AG04450 (cell line): ENCODE data around the gene ADAMTSL2. TPM values are rescaled to one million over a fixed set of nuclear protein-coding genes. Genes with fewer than 3 reads are reported as not detected.

Experiments used
- CTCF ChIA-PET: fragments of 300-600, 350-600 bp; formaldehyde crosslinking; extraction: SDS; loops from one replicate; lab custom pipeline; 2022; ENCODE audit warnings: antibody characterized with exemption, inconsistent platforms; lab: Charles Lee
- POLR2A ChIA-PET: fragments of 350-600 bp; formaldehyde crosslinking; extraction: SDS; loops from one replicate; lab custom pipeline; 2021; ENCODE audit warnings: antibody characterized with exemption, inconsistent platforms; lab: Yijun Ruan, JAX
- DNase-seq: peaks from one replicate; pipeline ENCODE4 v3.0.0-alpha.2; 2011; ENCODE audit warnings: low read depth, low spot score
- H3K27ac ChIP-seq: one replicate; pipeline ENCODE4 v1.5.1; 2012; ENCODE audit warnings: low read depth, low read length, control low read depth
- H3K27me3 ChIP-seq: one replicate; pipeline ENCODE4 v1.6.0; 2012; ENCODE audit warnings: low read length; ENCODE audit not compliant: control insufficient read depth, insufficient read depth
- H3K4me3 ChIP-seq: 2 replicates; pipeline ENCODE4 v1.5.1; 2011; ENCODE audit warnings: mild to moderate bottlenecking, low read depth, low read length, control low read depth
- H3K9me3 ChIP-seq: 2 replicates; pipeline ENCODE4 v1.5.1; 2012; ENCODE audit warnings: low read length; ENCODE audit not compliant: control insufficient read depth, insufficient read depth
- CTCF ChIP-seq: IDR thresholded peaks from 2 replicates; pipeline ENCODE4 v1.5.1; 2011; ENCODE audit warnings: low read depth, low read length, control low read depth, inconsistent platforms
- polyA plus RNA-seq: library from polyadenylated mRNA; depleted of rRNA; stranded (reverse); fragments of >200 nt; gene quantifications from 2 replicates; pipeline ENCODE4 v1.2.3, GENCODE V29; 2011

Gene ADAMTSL2
- polyA plus RNA-seq, 1 experiment: not detected

DNA sequence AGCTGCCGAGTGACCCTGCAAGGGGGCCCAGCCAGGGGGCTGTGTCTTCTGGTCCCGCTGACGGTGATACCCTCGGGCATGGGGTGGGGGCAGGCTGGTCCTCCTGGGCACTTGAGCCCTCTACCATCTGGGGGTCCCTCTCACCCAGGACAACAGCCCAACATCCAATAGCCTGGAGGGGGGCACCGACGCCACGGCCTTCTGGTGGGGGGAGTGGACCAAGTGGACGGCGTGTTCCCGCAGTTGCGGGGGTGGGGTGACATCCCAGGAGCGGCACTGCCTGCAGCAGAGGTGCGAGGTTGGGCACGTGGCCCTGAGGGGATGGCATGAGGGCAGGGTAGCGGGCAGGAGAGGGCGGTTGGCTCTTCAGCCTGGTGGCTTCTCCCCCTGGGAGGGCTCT is 2.8 kb downstream of the ADAMTSL2 start:
- POLR2A ChIA-PET: no interaction called here
- no peak for DNase-seq
- H3K27ac ChIP-seq: no peak overlapping the region
- no peak overlapping the region for H3K4me3 ChIP-seq
- H3K9me3 ChIP-seq: no peaks in the 10 kb centered on the region; the same call in 1 of the 2 replicates
- CTCF ChIA-PET: no interaction called here
- no peak for TF ChIP-seq CTCF
- H3K27me3 ChIP-seq: peaks cover 51% of the 10 kb centered on the region

DNA sequence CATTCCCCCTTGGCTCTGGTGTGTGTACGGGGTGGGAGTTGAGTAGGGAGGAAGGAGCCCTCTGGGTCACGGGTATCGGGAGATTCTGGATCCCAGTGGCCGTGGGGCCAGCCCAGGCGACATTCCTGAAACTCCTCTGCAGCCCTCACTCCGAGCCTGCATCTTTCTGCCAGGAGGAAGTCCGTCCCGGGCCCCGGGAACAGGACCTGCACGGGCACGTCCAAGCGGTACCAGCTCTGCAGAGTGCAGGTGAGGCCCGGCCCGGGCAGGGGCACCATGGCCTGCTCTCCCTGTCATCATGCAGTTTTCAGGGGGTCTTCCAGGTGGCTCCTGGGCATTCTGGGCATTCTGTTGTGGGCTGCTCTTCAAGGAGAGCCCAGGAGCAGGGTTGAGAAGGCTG is 3.7 kb downstream of the ADAMTSL2 start:
- CTCF ChIA-PET: no interaction called here
- H3K27me3 ChIP-seq: peaks cover 43% of the 10 kb centered on the region

GRCh38 chr9:133538851-133539833 is 4.6 kb downstream of the ADAMTSL2 start:
- H3K4me3 ChIP-seq: no peak overlapping the region
- DNase-seq: no peak
- H3K27me3 ChIP-seq: peaks cover 41% of the 10 kb centered on the region
- no peaks in the 10 kb centered on the region; the same call in 1 of the 2 replicates for H3K9me3 ChIP-seq
- ChIA-PET CTCF (no interaction called here), POLR2A (no interaction called here)
- TF ChIP-seq CTCF: no peak
- H3K27ac ChIP-seq: no peak overlapping the region

More for the DNA sequence above, 3.7 kb downstream of the ADAMTSL2 start:
- no peak for DNase-seq
- POLR2A ChIA-PET: no interaction called here
- TF ChIP-seq CTCF: no peak
- no peak overlapping the region for H3K27ac ChIP-seq
- H3K4me3 ChIP-seq: no peak overlapping the region
- no peaks in the 10 kb centered on the region; the same call in 1 of the 2 replicates for H3K9me3 ChIP-seq

- CTCF ChIA-PET: no interaction called here
- DNase-seq: no peak
- Histone ChIP-seq H3K4me3 (no peak overlapping the region), H3K9me3 (no peaks in the 10 kb centered on the region; the same call in 1 of the 2 replicates), H3K27ac (no peak overlapping the region), H3K27me3 (peaks cover 44% of the 10 kb centered on the region)
- TF ChIP-seq CTCF: no peak
- POLR2A ChIA-PET: no interaction called here
Measured at GRCh38 chr9:133539991-133540697, 5.6 kb downstream of the ADAMTSL2 start.

DNA sequence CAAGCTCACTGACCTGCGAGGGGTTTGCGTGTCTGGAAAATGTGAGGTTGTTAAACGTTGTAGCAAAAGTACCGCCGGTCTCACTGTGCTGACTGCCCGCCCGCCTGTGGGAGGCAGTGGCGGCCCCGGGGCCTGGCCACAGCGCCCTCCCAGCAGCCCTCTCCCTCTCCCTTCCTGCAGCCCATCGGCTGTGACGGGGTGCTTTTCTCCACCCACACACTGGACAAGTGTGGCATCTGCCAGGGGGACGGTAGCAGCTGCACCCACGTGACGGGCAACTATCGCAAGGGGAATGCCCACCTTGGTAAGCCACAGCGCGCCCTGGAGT is 6.2 kb downstream of the ADAMTSL2 start:
- Histone ChIP-seq H3K27me3 (peaks cover 44% of the 10 kb centered on the region), H3K4me3 (no peak overlapping the region), H3K27ac (no peak overlapping the region), H3K9me3 (no peaks in the 10 kb centered on the region; the same call in 1 of the 2 replicates)
- CTCF ChIA-PET: no interaction called here
- no peak for TF ChIP-seq CTCF
- DNase-seq: no peak
- POLR2A ChIA-PET: no interaction called here
